ENCODE measurements around the gene LCN12.

Gene LCN12

GRCh38 chr9:136926749-136927148 lies 25.3 kb upstream of the LCN12 start:
- no peak for DNase-seq (ENCODE audit: low read depth, low spot score)

- no peak for DNase-seq (ENCODE audit: low read depth, low spot score)
These were observed 24.5 kb upstream of the LCN12 start for GRCh38 chr9:136927343-136928271.

DNA sequence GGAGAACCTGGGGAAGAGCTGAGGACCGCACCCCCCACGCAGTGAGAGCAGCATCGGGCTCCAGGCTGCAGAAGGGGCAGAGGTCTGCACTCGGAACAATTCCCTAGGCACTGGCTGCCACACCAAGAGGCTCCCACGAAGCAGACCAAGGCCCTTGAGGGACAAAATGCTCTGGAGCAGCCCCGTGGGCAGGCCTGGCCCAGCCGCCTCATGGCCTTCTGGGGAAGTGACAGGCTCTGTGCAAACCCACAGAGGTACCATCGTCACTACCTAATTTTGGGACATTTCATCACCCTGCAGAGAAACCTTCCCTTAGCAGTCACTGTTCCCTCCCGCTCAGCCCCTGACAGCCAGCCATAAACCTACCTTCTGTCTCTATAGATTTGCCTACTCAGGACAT lies 23.5 kb upstream of the LCN12 start:
- no peak for DNase-seq (ENCODE audit: low read depth, low spot score)

DNA sequence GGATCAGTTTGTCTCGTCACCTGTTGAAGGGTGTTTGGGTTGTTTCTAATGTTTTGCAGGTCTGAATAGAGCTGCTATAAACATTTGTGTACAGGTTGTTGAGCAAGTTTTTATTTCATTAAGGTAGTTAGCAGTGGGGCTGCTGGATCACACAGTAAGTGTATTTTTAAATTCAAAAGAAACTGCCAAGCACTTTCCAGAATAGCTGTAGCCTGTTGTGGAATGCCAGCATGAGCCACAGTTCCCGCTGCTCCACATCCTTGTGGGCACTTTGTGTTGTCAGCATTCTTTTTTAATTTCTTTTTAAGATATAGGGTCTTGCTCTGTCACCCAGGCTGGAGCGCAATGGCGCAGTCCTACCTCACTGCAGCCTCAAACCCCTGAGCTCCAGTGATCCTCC lies 22.1 kb upstream of the LCN12 start:
- no peak for DNase-seq (ENCODE audit: low read depth, low spot score)

- DNase-seq (ENCODE audit: low read depth, low spot score): no peak
These were observed 20.4 kb upstream of the LCN12 start for GRCh38 chr9:136931611-136932130.

GRCh38 chr9:136934277-136934676 lies 17.8 kb upstream of the LCN12 start:
- no peak for DNase-seq (ENCODE audit: low read depth, low spot score)

DNA sequence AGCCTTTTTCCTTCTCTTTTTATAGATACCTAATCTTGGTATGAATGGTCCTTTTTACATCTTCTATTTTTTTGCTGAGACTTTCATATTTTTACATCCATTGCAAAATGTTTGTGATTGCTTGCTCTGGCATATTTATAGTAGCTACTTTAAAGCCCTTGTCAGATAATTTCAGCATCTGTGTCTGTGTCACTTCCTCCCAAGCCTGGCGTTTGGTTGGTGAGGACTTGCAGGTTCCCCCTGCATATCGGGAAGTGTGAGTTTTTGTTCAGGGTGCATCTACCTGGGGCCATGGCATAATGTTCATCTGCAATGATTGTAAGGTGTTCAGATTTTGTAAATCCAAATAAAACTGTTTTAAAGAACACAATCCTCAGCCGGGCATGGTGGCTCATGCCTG lies 16.4 kb upstream of the LCN12 start:
- DNase-seq (ENCODE audit: low read depth, low spot score): no peak

DNA sequence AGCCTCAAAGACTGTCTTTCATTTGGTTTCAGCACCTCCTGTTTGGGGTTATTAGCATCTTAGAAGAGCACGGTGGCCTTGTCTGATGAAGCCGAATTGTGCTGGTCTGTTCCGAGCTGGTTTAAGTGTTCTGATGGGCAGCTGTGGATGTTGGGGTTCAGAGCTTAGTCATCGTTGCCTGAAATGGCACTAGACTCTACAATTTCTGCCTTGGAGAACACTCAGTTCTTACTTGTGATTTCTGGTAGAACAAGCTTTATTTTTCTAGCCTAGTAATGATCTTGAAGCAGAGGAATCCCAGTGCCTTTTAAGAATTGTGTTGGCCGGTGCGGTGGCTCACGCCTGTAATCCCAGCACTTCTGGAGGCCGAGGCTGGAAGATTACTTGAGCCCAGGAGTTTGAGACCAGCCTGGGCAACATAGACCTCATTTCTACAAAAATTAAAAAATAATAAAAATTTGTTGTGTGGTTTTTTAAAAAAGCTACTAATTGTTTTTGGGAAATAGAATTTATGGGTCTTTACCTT lies 15.4 kb upstream of the LCN12 start:
- no peak for DNase-seq (ENCODE audit: low read depth, low spot score)

DNA sequence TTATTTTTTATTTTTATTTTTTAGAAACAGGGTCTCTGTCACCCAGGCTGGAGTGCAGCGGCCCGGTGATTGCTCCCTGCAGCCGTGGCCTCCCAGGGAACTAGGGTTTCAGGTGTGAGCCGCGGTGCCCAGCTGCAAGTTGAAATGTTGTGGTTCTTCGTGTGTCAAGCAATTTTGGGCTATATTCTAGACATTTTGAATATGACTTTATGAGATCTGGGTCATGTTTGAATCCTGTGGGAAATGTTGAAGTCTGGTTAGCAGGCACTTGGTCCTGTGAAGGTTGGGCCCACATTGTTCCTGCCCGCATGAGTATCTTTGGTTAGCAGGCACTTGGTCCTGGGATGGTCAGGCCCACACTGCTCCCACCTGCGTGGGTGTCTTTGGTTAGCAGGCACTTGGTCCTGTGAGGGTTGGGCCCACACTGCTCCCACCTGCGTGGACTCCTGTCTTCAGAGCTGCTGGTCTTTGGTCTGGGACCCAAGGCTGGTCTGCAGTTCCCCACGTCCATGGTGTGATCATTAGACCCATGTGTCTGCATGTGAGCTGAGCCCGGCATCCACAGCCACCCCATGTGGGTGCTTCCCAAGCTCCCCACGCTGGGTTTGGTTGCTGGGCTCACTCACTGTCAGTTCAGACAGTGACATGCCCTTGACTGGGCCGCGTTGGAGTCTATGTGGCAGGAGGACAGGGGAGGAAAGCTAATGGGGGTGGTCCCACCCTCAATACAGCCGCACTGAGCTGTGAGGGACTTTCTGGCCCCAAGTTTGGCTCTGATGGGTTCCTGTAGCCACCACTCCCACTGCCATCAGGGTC lies 14.7 kb upstream of the LCN12 start:
- DNase-seq (ENCODE audit: low read depth, low spot score): no peak

- no peak for DNase-seq (ENCODE audit: low read depth, low spot score)
These were observed 12.6 kb upstream of the LCN12 start for GRCh38 chr9:136939431-136939995.

- no peak for DNase-seq (ENCODE audit: low read depth, low spot score)
These were observed 12.0 kb upstream of the LCN12 start for GRCh38 chr9:136939996-136940525.

GRCh38 chr9:136940526-136941230 lies 11.4 kb upstream of the LCN12 start:
- no peak for DNase-seq (ENCODE audit: low read depth, low spot score)

DNA sequence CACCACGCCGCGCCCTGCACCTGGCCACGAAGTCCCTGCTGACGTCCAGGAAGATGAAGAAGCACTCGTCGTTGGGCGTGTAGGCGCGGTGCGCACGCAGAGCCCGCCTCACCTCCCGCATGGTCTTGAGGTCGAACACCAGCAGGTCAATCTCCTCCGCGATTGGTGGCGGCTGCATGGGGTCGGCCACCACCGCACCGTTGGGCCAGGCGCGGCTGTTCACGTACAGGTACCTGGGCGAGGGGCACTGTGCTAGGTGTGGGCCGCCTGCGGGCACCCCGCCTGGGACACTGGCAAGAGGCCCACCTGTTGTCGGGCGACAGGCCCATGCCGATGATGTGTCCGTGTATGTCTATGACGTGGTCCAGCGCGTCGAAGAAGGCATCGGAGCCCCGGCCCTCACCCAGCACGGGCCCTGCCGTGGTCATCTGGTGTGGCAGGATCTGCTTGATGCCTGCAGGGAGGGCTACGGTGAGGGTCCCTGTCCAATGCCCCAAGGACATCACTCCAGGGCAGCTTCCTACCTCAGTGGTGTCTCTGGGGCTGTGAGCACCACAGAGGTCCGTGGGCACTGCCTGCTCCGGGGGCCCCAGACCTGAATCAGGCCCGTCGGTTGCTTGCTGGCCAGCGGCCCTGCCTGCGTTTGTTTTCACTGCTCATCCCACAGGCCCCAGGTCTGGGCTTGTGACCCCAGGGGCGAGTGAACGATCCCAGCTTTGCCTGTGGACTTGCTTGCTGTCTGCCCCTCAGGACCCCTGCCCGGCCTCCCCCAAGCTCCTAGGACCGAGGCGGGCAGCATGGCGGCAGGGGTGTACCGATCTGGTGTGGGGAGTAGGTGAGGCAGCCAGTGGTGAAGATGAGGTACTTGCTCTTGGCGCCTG lies 10.6 kb upstream of the LCN12 start:
- no peak for DNase-seq (ENCODE audit: low read depth, low spot score)

DNA sequence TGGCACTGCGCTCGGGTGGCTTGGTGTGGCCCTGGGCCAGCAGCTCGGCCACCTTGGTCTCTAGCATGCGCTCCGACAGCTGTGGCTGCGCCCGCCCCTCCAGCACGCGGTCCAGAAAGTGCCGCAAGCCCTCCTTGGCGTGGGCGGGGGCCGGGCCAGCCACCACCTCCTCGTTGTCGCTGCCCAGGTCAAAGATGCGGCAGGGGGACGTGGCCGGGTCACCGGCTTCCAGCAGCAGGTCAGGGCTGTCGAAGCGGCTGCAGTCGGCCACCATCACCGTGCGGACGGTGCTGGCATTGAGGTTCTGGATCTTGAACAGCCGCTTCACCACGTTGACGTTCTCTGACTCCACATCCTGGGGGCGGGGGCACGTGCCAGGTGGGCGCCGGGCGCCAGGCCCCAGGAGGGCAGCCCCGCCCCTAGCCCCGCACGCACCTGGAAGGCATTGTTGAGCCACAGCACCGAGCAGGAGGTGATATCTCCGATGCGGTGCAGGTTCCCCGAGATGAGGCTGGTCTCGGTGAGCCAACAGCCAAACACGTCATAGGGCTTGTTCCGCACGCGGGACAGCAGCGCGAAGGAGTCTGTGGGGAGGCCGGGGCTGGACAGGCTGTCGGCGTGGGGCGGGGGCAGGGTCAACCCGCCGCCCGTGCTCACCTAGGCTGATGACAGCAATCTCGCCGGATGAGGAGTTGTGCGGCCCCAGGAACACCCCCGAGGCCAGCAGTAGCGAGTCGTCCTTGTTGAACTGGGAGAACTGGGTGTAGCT lies 9.8 kb upstream of the LCN12 start:
- no peak for DNase-seq (ENCODE audit: low read depth, low spot score)

DNA sequence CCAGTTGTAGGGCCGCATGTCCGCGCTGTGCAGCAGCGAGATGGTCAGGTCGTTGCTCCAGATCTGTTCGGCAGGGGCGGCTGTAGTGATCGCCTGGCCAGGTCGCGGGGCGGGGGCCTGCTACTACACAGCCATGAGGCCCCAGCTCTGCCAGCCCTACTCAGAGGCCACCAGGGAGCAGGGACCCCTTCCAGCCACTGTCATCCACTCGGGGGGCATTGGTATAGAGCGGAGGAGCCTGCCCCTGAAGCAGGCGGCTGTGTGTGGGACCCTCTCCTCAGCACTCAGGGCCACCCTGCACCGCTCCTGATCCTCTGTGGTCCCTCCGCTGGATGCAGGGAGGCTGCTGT lies 9.2 kb upstream of the LCN12 start:
- no peak for DNase-seq (ENCODE audit: low read depth, low spot score)

GRCh38 chr9:136943291-136944211 lies 8.5 kb upstream of the LCN12 start:
- no peak for DNase-seq (ENCODE audit: low read depth, low spot score)

DNA sequence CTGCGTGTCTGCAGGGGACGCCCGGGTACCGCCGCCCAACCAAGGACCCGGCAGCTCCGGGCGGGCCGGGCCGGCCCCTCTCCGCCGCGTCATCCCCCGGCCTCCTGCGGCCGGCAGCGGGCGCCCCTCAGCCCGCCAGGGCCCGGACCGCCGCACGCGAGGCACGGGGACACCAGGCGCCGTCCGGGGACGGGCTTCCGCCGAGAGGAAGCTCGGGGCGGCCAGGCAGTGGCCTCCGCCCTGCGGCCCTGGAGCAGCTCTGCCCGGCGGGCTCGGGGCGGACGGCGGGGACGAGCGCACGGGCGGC lies 7.9 kb upstream of the LCN12 start:
- DNase-seq (ENCODE audit: low read depth, low spot score): no peak

GRCh38 chr9:136944519-136945332 lies 7.3 kb upstream of the LCN12 start, which contains the start of the genes C8G and FBXW5:
Gene C8G (plus strand): TSS chr9:136945243. CDS start chr9:136945321, 78 bp downstream.
Gene FBXW5 (minus strand): TSS chr9:136944738. CDS start chr9:136944083, 655 bp downstream.
- DNase-seq (ENCODE audit: low read depth, low spot score): peak; percentile 88

Data from activated CD4-positive, CD25-positive, alpha-beta regulatory T cell treated with anti-CD3 and anti-CD28 coated beads, Interleukin-2, amount 50 U/mL, for 16 hours (primary cell).